SK-N-SH treated with all-trans-retinoic acid at 6 μM for 48 hours (cell line): ENCODE results near the gene ZNF41.

Experiments used
- ARNTL ChIP-seq: fragments of 450-650 bp; formaldehyde crosslinking; IDR thresholded peaks from 2 replicates; pipeline ENCODE4 v1.5.0; 2020; ENCODE audit warnings: low read depth, mild to moderate bottlenecking, moderate library complexity, borderline replicate concordance
- CREB5 ChIP-seq: fragments of 250-450 bp; sonication (Bioruptor Pico); IDR thresholded peaks from 2 replicates; pipeline ENCODE4 v1.5.1; 2020; ENCODE audit warnings: low read depth, mild to moderate bottlenecking, moderate library complexity
- PATZ1 ChIP-seq: fragments of 250-450 bp; sonication (Bioruptor Pico); IDR thresholded peaks from 2 replicates; pipeline ENCODE4 v1.8.0; 2020; ENCODE audit warnings: mild to moderate bottlenecking, moderate library complexity, borderline replicate concordance
- SNAI2 ChIP-seq: fragments of 250-450 bp; sonication (Bioruptor Pico); IDR thresholded peaks from 2 replicates; pipeline ENCODE4 v1.5.0; 2020; ENCODE audit warnings: mild to moderate bottlenecking, moderate library complexity
- ZNF70 ChIP-seq: fragments of 450-650 bp; formaldehyde crosslinking; IDR thresholded peaks from 2 replicates; pipeline ENCODE4 v1.5.0; 2020; ENCODE audit warnings: mild to moderate bottlenecking, moderate library complexity
- TF ChIP-seq, protein P1 (sequence below): fragments of 250-450 bp; sonication (Bioruptor Pico); IDR thresholded peaks from 2 replicates; pipeline ENCODE4 v1.5.0; 2020; ENCODE audit warnings: mild to moderate bottlenecking, moderate library complexity

- TF ChIP-seq PATZ1 (CRISPR knock-in tag) (no peak), SNAI2 (no peak), CREB5 (CRISPR knock-in tag) (no peak), ARNTL (CRISPR knock-in tag) (no peak), ZNF70 (CRISPR knock-in tag) (no peak)
- TF ChIP-seq, protein P1, sequence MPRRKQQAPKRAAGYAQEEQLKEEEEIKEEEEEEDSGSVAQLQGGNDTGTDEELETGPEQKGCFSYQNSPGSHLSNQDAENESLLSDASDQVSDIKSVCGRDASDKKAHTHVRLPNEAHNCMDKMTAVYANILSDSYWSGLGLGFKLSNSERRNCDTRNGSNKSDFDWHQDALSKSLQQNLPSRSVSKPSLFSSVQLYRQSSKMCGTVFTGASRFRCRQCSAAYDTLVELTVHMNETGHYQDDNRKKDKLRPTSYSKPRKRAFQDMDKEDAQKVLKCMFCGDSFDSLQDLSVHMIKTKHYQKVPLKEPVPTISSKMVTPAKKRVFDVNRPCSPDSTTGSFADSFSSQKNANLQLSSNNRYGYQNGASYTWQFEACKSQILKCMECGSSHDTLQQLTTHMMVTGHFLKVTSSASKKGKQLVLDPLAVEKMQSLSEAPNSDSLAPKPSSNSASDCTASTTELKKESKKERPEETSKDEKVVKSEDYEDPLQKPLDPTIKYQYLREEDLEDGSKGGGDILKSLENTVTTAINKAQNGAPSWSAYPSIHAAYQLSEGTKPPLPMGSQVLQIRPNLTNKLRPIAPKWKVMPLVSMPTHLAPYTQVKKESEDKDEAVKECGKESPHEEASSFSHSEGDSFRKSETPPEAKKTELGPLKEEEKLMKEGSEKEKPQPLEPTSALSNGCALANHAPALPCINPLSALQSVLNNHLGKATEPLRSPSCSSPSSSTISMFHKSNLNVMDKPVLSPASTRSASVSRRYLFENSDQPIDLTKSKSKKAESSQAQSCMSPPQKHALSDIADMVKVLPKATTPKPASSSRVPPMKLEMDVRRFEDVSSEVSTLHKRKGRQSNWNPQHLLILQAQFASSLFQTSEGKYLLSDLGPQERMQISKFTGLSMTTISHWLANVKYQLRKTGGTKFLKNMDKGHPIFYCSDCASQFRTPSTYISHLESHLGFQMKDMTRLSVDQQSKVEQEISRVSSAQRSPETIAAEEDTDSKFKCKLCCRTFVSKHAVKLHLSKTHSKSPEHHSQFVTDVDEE (CRISPR knock-in tag), result no peak
Observed at GRCh38 chrX:47422444-47422843, 60.6 kb downstream of the ZNF41 start.
